Panc1 (cell line): ENCODE data around the gene MRPS9.

Source experiments
- POLR2AphosphoS5 ChIP-seq: IDR thresholded peaks from 2 replicates; pipeline ENCODE4 v1.6.1; 2012; ENCODE audit warnings: mild to moderate bottlenecking, low read depth, low read length, moderate library complexity
- REST ChIP-seq, 2 experiments: IDR thresholded peaks; 2 replicates each; pipeline ENCODE4 v1.6.1; 2011 to 2012; ENCODE audit warnings: low read depth in 2 of 2, control low read depth in 1 of 2, low read length in 1 of 2, mild to moderate bottlenecking in 1 of 2, moderate library complexity in 1 of 2; ENCODE audit not compliant: insufficient read depth in 1 of 2
- SIN3A ChIP-seq: IDR thresholded peaks from 2 replicates; pipeline ENCODE4 v1.6.1; 2012; ENCODE audit warnings: low read depth, mild to moderate bottlenecking, low read length, moderate library complexity, borderline replicate concordance; ENCODE audit not compliant: insufficient read depth
- TCF7L2 ChIP-seq: IDR thresholded peaks from 2 replicates; pipeline ENCODE4 v1.6.1; 2011; ENCODE audit warnings: mild to moderate bottlenecking, low read depth, low read length, inconsistent platforms
- TF ChIP-seq, protein P1 (sequence below): fragments of 450-650 bp; IDR thresholded peaks from 2 replicates; pipeline ENCODE4 v1.5.1; 2017; ENCODE audit warnings: mild to moderate bottlenecking

- TF ChIP-seq, protein P1, sequence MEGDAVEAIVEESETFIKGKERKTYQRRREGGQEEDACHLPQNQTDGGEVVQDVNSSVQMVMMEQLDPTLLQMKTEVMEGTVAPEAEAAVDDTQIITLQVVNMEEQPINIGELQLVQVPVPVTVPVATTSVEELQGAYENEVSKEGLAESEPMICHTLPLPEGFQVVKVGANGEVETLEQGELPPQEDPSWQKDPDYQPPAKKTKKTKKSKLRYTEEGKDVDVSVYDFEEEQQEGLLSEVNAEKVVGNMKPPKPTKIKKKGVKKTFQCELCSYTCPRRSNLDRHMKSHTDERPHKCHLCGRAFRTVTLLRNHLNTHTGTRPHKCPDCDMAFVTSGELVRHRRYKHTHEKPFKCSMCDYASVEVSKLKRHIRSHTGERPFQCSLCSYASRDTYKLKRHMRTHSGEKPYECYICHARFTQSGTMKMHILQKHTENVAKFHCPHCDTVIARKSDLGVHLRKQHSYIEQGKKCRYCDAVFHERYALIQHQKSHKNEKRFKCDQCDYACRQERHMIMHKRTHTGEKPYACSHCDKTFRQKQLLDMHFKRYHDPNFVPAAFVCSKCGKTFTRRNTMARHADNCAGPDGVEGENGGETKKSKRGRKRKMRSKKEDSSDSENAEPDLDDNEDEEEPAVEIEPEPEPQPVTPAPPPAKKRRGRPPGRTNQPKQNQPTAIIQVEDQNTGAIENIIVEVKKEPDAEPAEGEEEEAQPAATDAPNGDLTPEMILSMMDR = no peak
- TF ChIP-seq POLR2AphosphoS5 = no peak
- TF ChIP-seq TCF7L2 = no peak
- TF ChIP-seq SIN3A = no peak
- no peak for TF ChIP-seq REST (IDR thresholded peaks at IDR 0.05; ENCODE audit: insufficient read depth in 1 of 2, low read depth in 2 of 2, low read length in 1 of 2)
Measured at GRCh38 chr2:105038383-105039061, 653 bp downstream of the MRPS9 start.
